Measurements from ENCODE around the gene TYK2.

Gene TYK2

GRCh38 chr19:10421240-10422045 lies 41.1 kb upstream of the TYK2 start:
- TF ChIP-seq, protein P1, sequence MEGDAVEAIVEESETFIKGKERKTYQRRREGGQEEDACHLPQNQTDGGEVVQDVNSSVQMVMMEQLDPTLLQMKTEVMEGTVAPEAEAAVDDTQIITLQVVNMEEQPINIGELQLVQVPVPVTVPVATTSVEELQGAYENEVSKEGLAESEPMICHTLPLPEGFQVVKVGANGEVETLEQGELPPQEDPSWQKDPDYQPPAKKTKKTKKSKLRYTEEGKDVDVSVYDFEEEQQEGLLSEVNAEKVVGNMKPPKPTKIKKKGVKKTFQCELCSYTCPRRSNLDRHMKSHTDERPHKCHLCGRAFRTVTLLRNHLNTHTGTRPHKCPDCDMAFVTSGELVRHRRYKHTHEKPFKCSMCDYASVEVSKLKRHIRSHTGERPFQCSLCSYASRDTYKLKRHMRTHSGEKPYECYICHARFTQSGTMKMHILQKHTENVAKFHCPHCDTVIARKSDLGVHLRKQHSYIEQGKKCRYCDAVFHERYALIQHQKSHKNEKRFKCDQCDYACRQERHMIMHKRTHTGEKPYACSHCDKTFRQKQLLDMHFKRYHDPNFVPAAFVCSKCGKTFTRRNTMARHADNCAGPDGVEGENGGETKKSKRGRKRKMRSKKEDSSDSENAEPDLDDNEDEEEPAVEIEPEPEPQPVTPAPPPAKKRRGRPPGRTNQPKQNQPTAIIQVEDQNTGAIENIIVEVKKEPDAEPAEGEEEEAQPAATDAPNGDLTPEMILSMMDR (IDR thresholded peaks at IDR 0.05; ENCODE audit: control insufficient read depth, insufficient read depth, low read depth, low read length, missing control alignments), result no peak
- H3K4me3 ChIP-seq (ENCODE audit: control insufficient read depth, low read depth, low read length), result no peak overlapping the region
- DNase-seq (ENCODE audit: low read depth), result no peak

- peak within 1 kb of the TSS; percentile 59 for H3K4me3 ChIP-seq (ENCODE audit: control insufficient read depth, low read depth, low read length)
- TF ChIP-seq, protein P1 (IDR thresholded peaks at IDR 0.05; ENCODE audit: control insufficient read depth, insufficient read depth, low read depth, low read length, missing control alignments), result peak; percentile 50
- no peak for DNase-seq (ENCODE audit: low read depth)
Observed at GRCh38 chr19:10420444-10421239, 40.3 kb upstream of the TYK2 start, which contains the start of gene PDE4A. Gene PDE4A, plus strand, starts transcription at chr19:10420538. Its CDS starts 227 bp downstream, at chr19:10420765.

DNA sequence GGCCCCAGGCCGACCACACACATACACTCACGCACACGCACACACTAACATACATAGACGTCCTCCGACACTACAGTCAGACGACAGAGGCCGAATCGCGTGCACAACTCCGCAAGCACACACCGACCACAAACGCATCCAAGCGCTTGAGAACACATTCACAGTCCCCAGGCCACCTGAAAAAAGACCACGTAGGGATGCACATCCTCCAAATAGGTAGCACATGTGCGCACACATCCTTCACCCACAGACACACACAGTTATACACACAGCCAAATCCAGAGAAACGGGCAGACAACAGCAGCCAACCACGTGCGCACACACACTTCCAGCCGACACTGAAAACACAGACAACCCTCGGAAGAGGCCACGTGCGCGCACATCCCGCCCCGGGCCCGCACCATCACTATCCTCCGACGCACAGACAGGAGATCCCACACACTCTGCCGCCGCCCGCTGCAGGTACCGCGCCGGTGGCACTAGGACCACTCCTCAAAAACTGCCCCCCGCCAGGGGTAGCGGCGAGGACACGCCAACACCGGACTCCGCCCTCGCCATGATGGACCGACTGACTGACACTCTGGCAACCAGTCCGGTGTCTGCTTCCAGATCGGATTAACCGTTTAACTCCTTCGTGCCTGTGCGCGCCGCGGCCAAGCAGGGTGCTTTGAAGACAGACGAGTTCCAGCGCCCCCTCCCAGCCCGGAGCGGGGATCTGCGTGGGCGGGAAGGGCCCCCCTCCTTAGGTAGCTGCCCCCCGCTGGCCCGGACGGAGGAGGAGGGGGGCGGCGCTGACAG lies 39.5 kb upstream of the TYK2 start:
- DNase-seq (ENCODE audit: low read depth), result no peak
- TF ChIP-seq, protein P1 (IDR thresholded peaks at IDR 0.05; ENCODE audit: control insufficient read depth, insufficient read depth, low read depth, low read length, missing control alignments), result no peak

DNA sequence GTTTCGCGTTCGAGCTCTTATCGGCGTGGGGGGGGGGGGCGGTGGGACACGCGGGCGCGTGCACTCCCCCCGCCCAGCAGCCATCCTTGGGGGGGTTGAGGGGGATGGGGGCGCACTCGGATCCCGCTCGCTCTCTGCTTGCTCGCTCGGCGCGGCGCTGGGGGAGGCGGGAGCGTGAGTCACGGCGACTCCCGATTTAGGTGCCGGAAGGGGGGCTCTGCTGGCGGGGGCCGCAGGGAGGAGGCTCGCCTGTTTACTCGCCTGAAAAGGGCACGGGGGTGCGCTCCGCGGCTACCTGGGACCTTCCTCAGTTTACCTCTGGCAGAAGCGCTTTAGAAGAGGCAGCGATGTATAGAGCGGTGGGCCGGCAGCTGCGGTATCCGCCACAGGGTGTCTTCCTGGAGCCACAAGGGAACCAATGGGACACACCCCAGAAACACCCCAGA lies 38.9 kb upstream of the TYK2 start:
- TF ChIP-seq, protein P1 (IDR thresholded peaks at IDR 0.05; ENCODE audit: control insufficient read depth, insufficient read depth, low read depth, low read length, missing control alignments), result no peak
- peak overlapping the region; percentile 59 for H3K4me3 ChIP-seq (ENCODE audit: control insufficient read depth, low read depth, low read length)
- DNase-seq (ENCODE audit: low read depth), result no peak

More for the DNA sequence above, 39.5 kb upstream of the TYK2 start:
- H3K4me3 ChIP-seq (ENCODE audit: control insufficient read depth, low read depth, low read length), result peak overlapping the region; percentile 59

GRCh38 chr19:10418485-10419199 lies 38.3 kb upstream of the TYK2 start:
- DNase-seq (ENCODE audit: low read depth), result no peak
- TF ChIP-seq, protein P1 (IDR thresholded peaks at IDR 0.05; ENCODE audit: control insufficient read depth, insufficient read depth, low read depth, low read length, missing control alignments), result peak; percentile 15
- H3K4me3 ChIP-seq (ENCODE audit: control insufficient read depth, low read depth, low read length), result peak overlapping the region; percentile 59

DNA sequence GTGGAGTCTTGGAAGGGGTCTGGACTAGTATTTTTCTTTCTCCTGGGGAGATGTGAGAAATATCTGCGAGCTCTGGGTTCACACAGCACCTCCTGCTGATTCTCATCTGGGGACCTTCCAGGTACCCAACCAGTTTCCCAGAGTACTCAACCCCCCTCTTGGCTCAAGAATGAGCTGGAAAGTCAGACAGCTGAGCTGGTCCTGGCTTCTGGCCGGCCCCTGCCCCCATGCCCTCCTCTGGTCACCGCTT lies 37.8 kb upstream of the TYK2 start:
- H3K4me3 ChIP-seq (ENCODE audit: control insufficient read depth, low read depth, low read length), result no peak overlapping the region
- TF ChIP-seq, protein P1 (IDR thresholded peaks at IDR 0.05; ENCODE audit: control insufficient read depth, insufficient read depth, low read depth, low read length, missing control alignments), result no peak
- no peak for DNase-seq (ENCODE audit: low read depth)
